Esophagus muscularis mucosa (tissue), 3 donors: ENCODE results near the gene ICA1L.

Experiments used
- CTCF ChIP-seq, 3 experiments: fragments of 200-600 bp in 2 of 3; fragments of 450-650 bp in 1 of 3; sonication (generic) in 2 of 3; IDR thresholded peaks; one replicate each; pipeline ENCODE4 v1.5.1; 2017 to 2019; ENCODE audit warnings: antibody characterized with exemption in 3 of 3, mild to moderate bottlenecking in 2 of 3, moderate library complexity in 1 of 3
- POLR2AphosphoS5 ChIP-seq, 2 donors: sonication (generic); formaldehyde crosslinking; IDR thresholded peaks; one replicate each; pipeline ENCODE4 v1.6.1; 2017; ENCODE audit warnings: antibody characterized with exemption in 2 of 2

DNA sequence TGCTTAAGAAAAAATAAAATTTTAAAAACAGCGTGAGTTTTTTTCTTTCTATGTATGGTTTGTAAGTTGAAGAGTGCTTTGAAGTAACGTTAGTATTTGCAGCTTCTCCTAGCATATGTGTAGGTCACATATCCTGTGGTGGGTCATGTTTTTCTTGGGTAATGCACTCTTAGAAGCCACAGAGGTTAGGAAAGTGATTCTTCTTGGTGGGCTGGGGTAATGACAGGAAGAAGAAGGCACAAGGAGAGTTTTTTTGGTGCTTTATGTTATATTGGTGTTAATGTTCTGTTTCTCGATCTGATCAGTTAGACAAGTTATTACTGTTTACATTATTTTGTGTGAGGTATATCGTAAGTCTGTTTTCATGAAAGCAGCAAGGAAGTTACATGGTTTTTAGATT, 109.0 kb downstream of the ICA1L start:
- no peak for TF ChIP-seq POLR2AphosphoS5 (IDR thresholded peaks at IDR 0.05)
- TF ChIP-seq CTCF (IDR thresholded peaks at IDR 0.05), result no peak
